ENCODE measurements around the gene SECTM1.

SECTM1 gene

DNA sequence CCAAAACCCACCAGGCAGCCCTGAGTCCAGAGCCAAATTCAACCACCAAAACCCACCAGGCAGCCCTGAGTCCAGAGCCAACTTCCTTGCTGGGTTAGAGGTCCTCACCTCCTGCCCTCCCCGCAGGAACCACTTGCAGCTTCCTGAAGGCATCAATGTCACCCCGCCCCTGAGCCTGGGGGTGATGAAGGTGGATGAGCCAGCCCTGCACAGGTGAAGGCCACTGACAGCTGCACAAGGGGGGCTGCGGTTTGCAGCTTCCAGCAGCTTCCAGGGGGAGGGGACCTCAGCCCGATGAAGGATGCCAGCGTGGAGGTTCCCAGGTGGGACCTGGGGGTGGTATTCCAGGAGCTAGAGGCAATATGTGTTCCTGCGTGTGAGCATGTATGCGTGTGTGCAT is 52.5 kb downstream of the SECTM1 start:
- DNase-seq (ENCODE audit: low read depth in 2 of 2): no peak

- DNase-seq (ENCODE audit: low read depth in 2 of 2): no peak
Measured at GRCh38 chr17:82280537-82280936, 53.0 kb downstream of the SECTM1 start.

DNA sequence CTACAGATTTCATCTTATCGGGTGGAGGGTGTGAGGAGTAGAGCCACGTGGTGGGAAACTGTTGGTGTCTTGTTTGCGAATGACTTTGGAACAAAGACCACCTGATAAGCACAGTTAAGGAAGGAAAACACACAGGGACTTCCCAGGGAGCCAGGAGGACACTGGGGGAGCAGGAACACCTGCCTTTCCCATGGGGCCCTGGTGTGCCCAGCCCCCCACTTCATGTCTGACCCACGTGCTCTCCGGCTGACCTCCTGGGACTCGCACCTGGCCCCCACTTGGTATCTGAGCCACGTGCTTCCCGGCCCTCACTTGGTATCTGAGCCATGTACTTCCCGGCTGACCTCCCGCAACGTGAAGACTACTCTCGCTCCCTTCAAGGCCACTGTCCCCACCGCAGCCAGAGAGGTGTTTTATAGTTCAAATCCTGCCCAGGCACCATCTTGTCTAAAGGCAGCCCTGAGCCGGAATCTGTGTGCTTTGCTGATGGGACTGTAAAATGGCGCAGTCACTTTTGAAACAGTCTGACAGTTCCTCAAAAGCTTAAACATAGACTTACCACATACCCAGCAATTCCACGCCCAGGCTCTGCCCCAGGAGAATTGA is 54.7 kb downstream of the SECTM1 start:
- DNase-seq (ENCODE audit: low read depth in 2 of 2): no peak

DNA sequence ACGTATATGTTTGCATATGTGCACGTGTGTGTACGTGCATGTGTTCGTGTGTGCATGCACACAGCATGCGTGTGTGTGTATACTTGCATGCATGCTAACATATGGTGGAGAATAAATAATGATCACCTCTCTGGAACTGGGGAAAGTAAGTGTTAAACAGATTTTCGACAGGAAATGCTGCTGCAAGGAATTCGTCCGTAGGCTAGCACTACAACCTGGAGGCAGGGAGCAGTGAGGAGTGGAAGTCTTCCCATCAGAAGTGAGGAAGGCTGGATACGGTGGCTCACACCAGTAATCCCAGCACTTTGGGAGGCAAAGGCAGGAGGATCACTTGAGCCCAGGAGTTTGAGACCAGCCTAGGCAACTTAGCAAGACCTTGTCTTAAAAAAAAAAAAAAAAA is 55.3 kb downstream of the SECTM1 start:
- no peak for DNase-seq (ENCODE audit: low read depth in 2 of 2)

GRCh38 chr17:82277851-82278250 is 55.7 kb downstream of the SECTM1 start:
- DNase-seq (ENCODE audit: low read depth in 2 of 2): no peak

DNA sequence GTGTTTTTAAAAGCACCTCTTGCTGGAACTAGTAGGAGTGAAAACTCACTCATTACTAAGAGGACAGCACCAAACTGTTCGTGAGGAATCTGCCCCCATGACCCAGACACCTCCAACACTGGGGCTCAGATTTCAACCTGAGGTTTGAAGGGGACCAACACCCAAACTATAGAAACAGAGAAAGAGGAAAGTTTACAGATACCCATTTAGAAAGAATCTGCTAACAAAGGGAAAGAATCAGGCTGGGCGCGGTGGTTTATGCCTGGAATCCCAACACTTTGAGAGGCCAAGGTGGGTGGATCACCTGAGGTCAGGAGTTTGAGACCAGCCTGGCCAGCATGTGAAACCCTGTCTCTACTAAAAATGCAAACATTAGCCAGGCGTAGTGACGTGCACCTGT is 56.6 kb downstream of the SECTM1 start:
- DNase-seq (ENCODE audit: low read depth in 2 of 2): no peak

GRCh38 chr17:82275326-82275725 is 58.2 kb downstream of the SECTM1 start:
- no peak for DNase-seq (ENCODE audit: low read depth in 2 of 2)

GRCh38 chr17:82274134-82275020 is 59.2 kb downstream of the SECTM1 start:
- no peak for DNase-seq (ENCODE audit: low read depth in 2 of 2)

- DNase-seq (ENCODE audit: low read depth in 2 of 2): peak; percentile 81 to 83
Measured at GRCh38 chr17:82273327-82274133, 60.0 kb downstream of the SECTM1 start, which contains the start of gene CSNK1D. Gene CSNK1D (minus strand): TSS chr17:82273700. CDS start chr17:82273381, 319 bp downstream.

DNA sequence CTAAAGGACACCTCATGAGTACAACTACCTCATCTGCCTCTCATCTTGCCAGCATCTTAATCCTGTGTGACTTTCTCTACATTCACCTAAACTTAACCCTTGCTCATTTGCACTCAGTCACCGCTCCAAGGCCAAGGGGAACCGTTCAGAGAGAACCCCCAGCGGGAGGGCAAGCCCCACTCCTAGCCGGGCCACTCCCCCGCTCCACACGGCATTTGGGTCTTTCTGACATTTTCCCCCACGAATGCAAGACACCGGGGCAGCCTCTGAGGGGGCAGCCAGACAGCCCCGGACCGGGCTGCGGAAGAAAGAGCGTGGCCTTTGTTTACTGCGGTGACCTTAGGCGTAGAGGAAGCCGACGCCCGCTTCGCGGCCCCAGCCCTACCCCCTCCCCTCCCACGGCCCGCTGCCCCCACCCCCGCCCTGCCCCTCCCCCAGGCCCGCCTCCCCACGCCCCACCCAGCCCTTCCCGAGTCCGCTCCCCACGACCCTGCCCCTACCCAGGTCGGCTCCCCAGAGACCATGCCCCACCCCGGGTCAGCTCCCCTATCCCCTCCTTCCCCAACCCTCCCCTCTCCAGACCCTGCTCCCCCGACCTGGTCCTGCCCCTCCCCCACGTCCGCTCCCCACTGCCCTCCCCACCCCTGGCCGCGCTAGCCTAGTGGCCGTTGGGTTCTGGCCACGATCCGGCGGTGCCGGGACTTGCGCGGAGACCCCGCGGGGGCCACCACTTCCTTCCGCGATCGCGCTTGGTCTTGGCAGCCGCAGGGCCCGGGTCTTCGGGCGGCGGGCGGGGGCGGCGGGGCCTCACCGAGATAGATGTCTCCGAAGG is 60.9 kb downstream of the SECTM1 start:
- no peak for DNase-seq (ENCODE audit: low read depth in 2 of 2)

- DNase-seq (ENCODE audit: low read depth in 2 of 2): no peak
Measured at GRCh38 chr17:82271401-82271800, 62.2 kb downstream of the SECTM1 start.

Measured in activated CD8-positive, alpha-beta memory T cell treated with anti-CD3 and anti-CD28 coated beads for 4 hours (primary cell).